Astrocyte (in vitro differentiated cells and primary cell): ENCODE results near the gene VDR.

Experiments used
- EZH2 ChIP-seq: IDR thresholded peaks from 2 replicates; pipeline ENCODE4 v1.6.1; 2012; ENCODE audit warnings: mild to moderate bottlenecking, low read length, inconsistent platforms; ENCODE audit not compliant: insufficient read depth
- TF ChIP-seq, protein P1 (sequence below): IDR thresholded peaks from 2 replicates; pipeline ENCODE4 v1.5.1; 2011; ENCODE audit warnings: low read depth, mild to moderate bottlenecking, inconsistent platforms, low read length, moderate library complexity; ENCODE audit not compliant: insufficient read depth

DNA sequence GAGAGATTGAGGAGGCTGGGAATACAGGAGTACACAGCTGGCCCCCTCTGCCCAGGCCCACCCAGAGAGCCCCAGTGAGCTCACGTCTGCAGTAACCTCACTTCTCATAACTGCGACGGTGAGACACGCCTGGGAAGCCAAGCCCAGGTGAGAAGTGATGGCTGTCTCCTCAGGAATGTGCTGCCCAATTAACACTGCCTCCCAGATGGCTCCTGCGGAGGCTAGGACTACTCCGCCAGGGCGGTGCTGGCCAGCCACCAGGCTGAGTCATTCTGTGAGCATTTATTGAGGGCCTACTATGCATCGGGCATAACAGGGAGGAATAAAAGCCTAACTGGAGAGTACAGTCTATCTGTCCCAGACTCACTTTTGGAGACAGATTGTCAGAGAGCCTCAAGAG, 49.3 kb upstream of the VDR start:
- no peak for TF ChIP-seq EZH2
- TF ChIP-seq, protein P1, sequence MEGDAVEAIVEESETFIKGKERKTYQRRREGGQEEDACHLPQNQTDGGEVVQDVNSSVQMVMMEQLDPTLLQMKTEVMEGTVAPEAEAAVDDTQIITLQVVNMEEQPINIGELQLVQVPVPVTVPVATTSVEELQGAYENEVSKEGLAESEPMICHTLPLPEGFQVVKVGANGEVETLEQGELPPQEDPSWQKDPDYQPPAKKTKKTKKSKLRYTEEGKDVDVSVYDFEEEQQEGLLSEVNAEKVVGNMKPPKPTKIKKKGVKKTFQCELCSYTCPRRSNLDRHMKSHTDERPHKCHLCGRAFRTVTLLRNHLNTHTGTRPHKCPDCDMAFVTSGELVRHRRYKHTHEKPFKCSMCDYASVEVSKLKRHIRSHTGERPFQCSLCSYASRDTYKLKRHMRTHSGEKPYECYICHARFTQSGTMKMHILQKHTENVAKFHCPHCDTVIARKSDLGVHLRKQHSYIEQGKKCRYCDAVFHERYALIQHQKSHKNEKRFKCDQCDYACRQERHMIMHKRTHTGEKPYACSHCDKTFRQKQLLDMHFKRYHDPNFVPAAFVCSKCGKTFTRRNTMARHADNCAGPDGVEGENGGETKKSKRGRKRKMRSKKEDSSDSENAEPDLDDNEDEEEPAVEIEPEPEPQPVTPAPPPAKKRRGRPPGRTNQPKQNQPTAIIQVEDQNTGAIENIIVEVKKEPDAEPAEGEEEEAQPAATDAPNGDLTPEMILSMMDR: no peak
